ENCODE results near the gene CDH4. TPM values are rescaled to one million over a fixed set of nuclear protein-coding genes. Genes with fewer than 3 reads are reported as not detected.

The CDH4 gene
- total RNA-seq, 1 donor from 2014 or later = 8.9 TPM

DNA sequence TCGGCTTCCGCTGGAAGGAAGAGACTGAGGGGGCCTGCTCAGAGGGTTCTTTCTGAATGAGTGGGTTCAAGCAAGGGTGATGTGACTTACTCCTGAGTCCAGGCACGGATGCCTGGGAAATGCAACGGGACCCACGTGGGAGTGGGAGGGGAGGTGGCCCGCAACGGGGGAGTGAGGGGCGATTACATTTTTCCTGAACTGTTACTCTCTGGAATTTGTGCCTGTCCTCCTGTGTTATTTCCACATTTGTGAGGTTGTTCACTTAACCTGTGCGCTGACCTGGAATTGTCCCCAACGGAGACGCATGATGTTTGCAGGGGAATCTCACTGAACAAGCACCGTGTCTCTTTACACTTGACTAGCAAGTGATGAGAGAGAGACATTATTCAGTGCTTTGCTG lies 209.4 kb downstream of the CDH4 start:
- no peaks in the 10 kb centered on the region for H3K27me3 Mint-ChIP-seq (ENCODE audit: low read depth)
- no peak for TF ChIP-seq CTCF (conservative IDR thresholded peaks at IDR 0.05)
- no peaks in the 10 kb centered on the region for H3K36me3 Mint-ChIP-seq (ENCODE audit: low read depth)
- H3K9me3 Mint-ChIP-seq = peaks cover 5% of the 10 kb centered on the region
- no peak overlapping the region for H3K4me3 Mint-ChIP-seq
- no peak overlapping the region for H3K27ac Mint-ChIP-seq (ENCODE audit: unreplicated experiment)
- peaks cover 14% of the 10 kb centered on the region for H3K4me1 Mint-ChIP-seq
- DNase-seq (ENCODE audit: low read depth, low spot score) = no peak

DNA sequence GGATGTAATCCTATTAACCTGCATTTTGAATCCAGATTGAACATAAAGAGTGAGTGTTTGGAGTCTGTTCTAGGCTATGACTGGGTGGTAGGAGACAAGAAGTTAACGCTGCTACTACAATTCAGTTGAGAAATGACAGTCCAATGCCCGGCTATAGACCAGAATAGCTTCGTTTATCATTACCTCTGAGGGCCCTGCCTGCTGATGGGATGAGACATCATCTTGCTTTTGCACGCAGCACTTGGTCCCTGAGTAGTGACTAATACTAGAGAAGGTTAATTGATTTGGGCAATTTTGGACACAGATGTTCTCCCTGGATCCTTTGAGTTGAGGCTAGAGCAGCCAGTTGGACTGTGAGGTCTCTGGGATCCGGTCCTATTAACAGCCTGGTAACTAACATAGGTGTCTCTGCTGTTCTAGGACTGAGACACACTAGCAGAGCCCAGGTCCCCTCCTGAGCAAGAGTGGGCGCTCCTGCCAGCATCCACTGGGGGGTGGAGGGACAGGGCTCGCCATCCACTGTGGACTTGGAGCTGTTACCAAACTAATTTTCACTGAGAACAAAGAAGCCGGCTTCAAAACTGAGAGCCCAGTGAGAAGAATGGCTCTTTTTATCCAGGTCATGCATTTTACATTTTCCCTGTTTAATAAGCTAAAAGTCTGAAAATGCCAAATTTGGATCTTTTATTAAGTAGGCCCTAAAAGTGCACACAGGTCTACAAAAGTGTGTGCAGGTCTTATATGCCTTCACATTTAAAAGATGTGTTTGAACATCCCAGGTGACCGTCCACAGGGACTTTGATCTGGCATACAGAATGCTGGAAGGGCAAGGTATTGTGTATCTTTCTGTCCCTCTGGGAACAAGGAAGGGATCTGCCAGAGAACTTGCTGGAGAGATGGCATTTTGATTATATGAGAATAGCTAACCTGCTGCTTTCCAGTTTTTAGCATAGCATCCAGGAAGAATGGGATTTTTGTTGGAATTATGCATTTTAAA lies 212.5 kb downstream of the CDH4 start:
- Mint-ChIP-seq H3K4me1 (peaks cover 14% of the 10 kb centered on the region), H3K9me3 (peaks cover 9% of the 10 kb centered on the region), H3K27ac (ENCODE audit: unreplicated experiment) (peak overlapping the region; percentile 20), H3K27me3 (ENCODE audit: low read depth) (no peaks in the 10 kb centered on the region), H3K36me3 (ENCODE audit: low read depth) (peaks cover 4% of the 10 kb centered on the region), H3K4me3 (no peak overlapping the region)
- no peak for DNase-seq (ENCODE audit: low read depth, low spot score)
- no peak for TF ChIP-seq CTCF (conservative IDR thresholded peaks at IDR 0.05)

GRCh38 chr20:61475729-61476128 lies 223.7 kb downstream of the CDH4 start:
- Mint-ChIP-seq H3K27ac (ENCODE audit: unreplicated experiment) (no peak overlapping the region), H3K4me1 (peaks cover 31% of the 10 kb centered on the region), H3K4me3 (no peak overlapping the region)

DNA sequence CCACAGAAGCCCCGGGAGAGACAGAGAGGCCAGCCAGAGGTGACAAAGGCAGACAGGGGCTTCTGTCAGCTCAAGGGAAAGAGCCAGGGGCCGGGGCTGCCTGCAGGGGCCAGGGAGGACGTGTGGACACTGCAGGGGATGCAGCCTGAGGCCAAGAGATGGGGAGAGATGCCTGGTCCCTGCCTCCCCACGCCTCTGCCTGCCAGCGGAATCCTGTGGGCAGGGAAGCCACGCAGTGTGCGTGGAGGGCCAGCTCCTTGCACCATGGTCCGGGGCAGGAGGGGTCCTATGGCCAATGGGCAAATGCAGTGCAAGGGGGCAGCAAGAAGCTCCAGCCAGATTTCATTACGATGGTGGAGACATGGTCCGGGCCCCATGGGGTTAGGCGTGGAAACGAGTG lies 224.9 kb downstream of the CDH4 start:
- TF ChIP-seq CTCF (conservative IDR thresholded peaks at IDR 0.05) = no peak
- no peak for DNase-seq (ENCODE audit: low read depth, low spot score)
- H3K9me3 Mint-ChIP-seq = peaks cover 6% of the 10 kb centered on the region
- peaks cover 31% of the 10 kb centered on the region for H3K4me1 Mint-ChIP-seq
- H3K36me3 Mint-ChIP-seq (ENCODE audit: low read depth) = peaks cover 6% of the 10 kb centered on the region
- no peak overlapping the region for H3K4me3 Mint-ChIP-seq
- no peak overlapping the region for H3K27ac Mint-ChIP-seq (ENCODE audit: unreplicated experiment)
- H3K27me3 Mint-ChIP-seq (ENCODE audit: low read depth) = no peaks in the 10 kb centered on the region

More at GRCh38 chr20:61475729-61476128, 223.7 kb downstream of the CDH4 start:
- TF ChIP-seq CTCF (conservative IDR thresholded peaks at IDR 0.05) = no peak
- H3K36me3 Mint-ChIP-seq (ENCODE audit: low read depth) = peaks cover 6% of the 10 kb centered on the region
- H3K9me3 Mint-ChIP-seq = peaks cover 6% of the 10 kb centered on the region
- no peaks in the 10 kb centered on the region for H3K27me3 Mint-ChIP-seq (ENCODE audit: low read depth)
- no peak for DNase-seq (ENCODE audit: low read depth, low spot score)

DNA sequence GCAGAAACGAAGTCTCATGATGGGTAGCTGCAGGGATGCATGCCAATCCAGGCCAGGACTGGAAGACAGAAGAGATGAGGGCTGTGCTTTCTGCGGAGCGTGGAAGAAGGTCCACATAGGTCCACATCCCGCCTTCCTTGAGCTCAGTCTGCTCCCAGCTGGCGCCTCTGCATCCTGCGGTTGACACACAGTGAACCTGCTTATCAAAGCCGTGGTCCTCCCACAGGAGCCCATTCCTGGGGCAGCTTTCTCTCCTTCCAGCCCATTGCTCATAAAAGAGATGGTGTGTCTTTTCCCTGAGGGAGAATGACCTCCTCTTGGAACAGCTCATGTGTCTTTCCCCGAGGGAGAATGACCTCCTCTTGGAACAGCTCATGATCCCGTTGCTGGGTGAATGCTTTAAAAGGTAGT lies 225.4 kb downstream of the CDH4 start:
- H3K9me3 Mint-ChIP-seq = peaks cover 6% of the 10 kb centered on the region
- H3K27ac Mint-ChIP-seq (ENCODE audit: unreplicated experiment) = no peak overlapping the region
- TF ChIP-seq CTCF (conservative IDR thresholded peaks at IDR 0.05) = no peak

More for the DNA sequence above, 225.4 kb downstream of the CDH4 start:
- Mint-ChIP-seq H3K36me3 (ENCODE audit: low read depth) (peaks cover 6% of the 10 kb centered on the region), H3K4me3 (no peak overlapping the region), H3K27me3 (ENCODE audit: low read depth) (no peaks in the 10 kb centered on the region), H3K4me1 (peaks cover 31% of the 10 kb centered on the region)
- DNase-seq (ENCODE audit: low read depth, low spot score) = no peak

All from neural crest cell (in vitro differentiated cells).